GM21367 (cell line): Measurements from ENCODE around the gene EHBP1.

Experiments
- ATAC-seq: cut with Tn5 transposase; IDR thresholded peaks from one replicate; pipeline ENCODE4 v1.9.1; 2021; ENCODE audit not compliant: unreplicated experiment

EHBP1 gene

DNA sequence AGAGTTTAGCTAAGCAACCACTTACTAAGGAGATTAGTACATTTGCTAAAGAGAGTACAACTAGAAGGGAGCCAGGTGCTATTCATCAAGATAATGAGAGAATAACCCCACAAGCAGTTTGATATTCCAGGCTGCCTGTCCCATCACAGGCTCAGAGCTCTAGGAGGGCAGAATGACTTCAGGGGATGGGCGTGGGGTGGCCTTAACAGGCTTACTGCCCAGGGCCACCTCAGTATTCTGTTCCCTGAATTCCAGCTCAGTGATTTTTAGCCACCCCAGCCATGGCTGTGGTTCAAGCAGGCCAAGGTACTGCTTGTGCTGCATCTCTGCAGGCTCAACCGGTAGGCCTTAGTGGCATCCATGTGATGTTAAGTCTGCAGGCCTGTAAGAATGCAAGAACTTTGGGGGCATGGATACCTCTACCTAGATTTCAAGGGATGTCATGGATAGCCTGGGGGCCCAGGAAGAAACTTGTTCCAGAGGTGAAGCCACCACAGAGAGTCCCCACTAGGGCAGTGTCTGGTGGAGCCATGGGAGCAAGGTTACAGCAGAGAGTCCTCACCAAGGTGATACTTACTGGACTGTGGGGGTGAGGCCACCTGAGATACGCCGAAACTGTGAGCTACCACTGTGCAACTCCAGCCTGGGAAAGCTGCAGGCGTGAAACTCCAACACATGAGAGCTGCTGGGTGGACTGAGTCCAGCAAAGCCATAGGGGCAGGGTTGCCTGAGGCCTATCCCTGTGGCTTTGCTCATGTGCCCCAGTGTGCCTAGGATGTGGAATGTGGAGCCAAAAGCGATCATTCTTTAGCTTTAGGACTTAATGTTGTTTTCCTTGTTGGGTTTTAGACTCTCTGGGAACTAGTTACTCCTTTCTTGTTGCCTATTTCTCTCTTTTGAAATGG lies 107.7 kb downstream of the EHBP1 start:
- ATAC-seq = no peak

DNA sequence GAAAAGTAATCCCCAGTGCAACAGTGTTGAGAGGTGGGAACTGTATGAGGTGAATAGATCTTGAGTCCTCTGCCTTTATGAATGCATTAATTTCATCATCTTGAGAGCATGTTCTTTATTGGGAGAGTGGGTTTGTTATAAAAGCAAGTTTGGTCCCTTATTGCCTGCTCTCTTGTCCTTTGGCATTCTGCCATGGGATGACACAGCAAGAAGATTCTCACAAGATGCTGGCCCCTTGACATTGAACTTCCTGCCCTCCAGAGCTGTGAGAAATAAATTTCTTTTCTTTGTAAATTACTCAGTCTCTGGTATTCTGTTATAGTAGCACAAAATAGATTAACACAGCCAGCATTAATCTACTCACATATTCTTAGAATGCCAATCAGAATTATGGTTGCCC lies 108.6 kb downstream of the EHBP1 start:
- no peak for ATAC-seq

DNA sequence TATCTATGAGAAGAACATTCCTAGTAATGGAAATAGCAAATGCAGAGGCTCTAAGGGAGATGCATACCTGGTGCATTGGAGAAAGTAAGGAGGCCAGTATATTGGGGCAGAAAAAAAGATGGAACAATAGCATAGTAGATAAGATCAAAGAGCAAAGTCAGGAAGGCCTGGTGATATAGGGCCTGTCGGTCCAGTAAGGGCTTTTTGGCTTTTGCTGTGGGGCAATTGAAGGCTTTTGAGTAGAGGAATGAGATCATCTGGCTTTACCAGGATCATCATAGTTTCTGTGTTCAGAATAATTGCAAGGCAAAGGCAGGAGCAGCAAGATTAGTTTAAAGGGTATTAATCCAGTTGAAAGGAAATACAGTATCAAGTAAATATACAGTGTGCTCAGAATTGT lies 111.8 kb downstream of the EHBP1 start:
- ATAC-seq = no peak

DNA sequence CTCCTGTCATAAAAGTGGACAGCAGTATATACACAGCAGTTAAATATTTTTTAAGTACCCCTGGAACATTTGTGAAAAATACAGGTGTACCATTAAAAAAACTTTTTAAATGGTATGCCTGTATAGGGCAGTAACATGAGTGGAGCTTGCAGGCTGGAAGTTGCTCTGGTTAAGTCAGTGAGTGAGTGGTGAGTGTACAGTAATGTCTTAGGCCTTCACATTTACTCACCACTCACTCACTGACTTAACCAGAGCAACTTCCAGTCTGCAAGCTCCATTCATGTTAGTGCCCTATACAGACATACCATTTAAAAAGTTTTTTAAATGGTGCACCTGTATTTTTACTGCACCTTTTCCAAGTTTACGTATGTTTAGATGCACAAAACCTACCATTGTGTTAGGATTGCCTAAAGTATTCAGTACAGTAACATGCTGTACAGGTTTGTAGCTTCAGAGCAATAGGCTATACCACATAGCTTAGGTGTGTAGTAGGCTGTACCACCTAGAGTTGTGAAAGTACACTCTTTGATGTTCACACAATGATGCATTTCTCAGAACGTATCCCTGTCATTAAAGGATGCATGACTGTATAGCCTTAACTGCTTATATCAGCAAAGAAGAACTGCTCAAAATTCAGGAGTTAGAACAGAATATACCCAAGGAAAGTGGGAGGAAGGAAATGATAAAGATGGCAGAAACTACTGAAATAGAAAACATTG lies 112.6 kb downstream of the EHBP1 start:
- no peak for ATAC-seq

DNA sequence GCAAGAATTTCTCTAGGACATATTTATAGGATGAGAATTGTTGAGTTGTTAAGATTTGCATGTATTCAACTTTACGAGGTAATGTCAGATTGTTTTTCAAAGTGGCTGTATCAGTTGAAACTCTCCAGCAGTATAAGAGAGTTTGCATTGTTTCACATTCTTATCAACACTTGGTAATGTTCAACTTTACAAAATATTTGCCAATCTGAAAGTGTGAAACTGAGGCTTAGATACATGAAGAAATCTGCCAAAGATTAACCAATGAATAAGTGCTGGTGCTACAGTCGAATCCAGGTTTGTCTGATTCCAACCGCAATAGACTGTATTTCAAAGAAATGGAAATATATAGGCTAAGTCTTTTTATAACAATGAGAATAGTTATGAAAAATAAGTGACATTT lies 117.0 kb downstream of the EHBP1 start:
- ATAC-seq = no peak

DNA sequence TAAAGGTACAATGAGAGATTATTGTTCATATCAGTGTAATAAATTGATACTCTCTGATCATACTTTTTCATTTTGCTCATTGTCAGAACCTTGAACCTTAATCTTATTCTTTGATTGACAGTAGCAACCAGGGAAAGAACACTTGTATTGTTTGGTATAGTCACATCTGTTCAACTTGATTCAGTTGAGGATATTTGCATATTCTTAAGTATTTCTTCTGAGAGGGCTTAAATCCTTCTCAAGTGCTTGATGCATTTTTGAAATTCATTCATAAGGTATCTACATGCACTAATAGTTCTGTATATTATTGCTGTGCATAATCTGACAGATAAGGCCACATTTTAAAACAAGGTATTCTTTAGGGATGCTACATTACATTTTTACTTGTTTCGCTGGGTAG lies 118.9 kb downstream of the EHBP1 start:
- ATAC-seq = no peak

DNA sequence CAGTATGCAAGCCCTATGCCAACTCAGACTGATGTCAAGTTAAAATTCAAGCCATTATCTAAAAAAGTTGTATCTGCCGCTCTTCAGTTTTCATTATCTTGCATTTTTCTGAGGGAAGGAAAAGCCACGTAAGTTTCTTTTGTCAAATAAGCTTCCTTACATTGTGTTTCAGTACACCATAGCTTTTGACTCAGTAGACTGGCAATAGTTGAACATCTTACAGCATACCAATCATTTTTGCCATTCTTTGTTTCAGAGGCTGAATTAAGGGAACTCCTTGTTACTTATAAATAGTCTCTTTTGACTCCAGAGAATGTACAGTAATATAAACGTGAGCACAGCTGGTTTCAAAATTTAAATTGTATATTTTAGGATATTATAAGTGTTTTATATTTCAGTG lies 120.6 kb downstream of the EHBP1 start:
- no peak for ATAC-seq

DNA sequence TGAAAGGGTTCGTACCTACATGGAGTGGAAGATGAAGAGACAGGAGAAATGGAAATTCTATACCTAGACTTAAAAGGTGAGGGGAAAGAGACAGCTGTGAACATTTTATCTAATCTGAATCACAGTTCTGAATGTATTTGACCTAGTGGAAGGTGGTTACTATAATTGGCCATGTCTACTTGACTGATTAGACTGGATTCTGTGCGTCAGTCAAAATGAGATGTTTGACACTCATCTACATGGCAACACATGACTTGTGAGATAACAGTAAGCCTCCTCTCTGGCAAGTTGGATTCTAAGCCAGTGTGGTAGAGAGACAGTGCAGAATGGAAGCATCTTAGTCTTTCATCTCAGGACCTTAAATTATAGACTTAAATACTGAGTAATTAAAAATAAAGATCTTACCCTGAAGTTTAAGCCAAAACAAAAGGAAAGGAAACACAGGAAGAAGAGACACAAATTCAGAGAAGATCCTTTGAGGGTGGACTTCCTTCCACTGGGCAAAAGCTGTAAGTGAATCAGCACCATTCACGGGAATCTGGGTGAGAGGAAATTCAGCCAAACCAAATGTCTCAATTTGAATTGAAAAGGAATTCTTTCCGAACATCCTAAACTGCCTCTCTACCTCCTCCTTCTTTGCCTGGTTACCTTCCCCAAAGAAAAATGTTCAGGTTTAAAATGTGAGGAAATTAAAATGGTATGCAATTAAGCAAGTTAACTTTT lies 121.6 kb downstream of the EHBP1 start:
- ATAC-seq = no peak

DNA sequence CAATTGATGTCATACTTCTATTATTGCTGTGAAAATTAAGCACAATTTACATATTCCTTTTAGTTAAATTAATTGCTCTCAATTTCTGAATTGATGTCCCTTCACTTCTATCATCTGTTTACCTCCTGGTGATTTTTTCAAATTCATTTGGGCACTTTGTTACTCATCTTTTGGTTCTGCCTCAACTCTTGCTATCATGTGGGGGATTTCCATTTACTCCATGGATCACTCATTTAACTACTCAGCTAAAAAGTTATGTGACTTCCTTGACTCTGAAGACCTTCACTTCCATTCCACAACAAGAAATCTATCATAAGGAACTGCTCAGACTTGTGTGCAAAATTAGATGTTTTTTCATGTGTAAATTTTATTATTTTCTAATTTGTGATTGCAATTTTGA lies 126.2 kb downstream of the EHBP1 start:
- ATAC-seq = no peak

DNA sequence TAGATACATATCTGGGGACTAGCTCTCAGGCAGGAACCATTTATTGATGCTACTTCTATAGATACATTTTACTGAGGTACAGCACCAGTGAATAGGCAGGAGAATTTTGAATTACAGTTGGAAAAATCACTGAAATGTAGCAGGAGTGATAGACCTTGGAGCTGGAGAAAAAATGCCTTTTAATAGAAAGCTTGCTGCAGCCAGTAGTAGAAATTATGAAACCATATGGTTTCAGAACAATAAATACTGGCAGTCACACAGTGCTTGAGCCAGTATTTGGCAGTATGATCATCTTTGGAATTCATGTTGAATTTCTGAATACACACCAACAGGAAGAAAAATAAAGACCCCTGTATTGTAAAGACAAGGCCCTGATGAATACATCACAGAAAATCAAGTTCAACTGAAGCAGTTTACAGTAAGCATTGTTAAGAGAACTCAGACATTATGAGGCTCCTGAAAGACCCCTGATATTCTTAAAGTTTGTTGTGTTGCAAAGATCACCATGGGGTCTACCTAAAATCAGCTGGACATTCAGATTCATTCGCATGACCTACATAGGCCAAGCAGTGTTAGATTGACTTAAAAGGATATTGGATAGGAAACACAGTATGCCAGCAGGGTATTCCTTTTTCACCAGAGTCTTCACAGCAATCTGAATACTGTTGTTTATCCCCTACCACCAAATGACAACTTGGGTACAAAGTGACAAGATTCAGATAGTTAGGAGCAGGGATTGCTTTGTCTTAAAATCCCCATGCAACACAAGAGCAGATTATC lies 139.0 kb downstream of the EHBP1 start:
- no peak for ATAC-seq

DNA sequence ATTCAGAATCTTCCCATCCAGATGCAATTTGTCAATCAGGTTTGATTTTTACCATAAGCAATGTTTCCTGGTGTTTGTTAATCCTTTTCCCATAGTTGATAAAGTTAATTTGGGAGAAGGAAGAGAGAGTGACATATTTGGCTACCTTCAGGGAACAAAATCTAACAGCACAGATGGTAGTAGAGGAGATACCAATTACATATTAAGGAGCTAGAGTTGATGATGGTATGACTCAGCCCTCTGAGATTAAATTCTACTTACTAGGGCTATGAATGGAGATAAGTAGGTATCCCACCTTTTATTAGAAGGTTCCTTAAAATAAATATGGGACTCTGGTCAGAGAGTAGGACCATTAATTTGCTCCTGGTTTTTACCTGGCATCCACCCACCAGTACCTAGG lies 139.7 kb downstream of the EHBP1 start:
- ATAC-seq = no peak

DNA sequence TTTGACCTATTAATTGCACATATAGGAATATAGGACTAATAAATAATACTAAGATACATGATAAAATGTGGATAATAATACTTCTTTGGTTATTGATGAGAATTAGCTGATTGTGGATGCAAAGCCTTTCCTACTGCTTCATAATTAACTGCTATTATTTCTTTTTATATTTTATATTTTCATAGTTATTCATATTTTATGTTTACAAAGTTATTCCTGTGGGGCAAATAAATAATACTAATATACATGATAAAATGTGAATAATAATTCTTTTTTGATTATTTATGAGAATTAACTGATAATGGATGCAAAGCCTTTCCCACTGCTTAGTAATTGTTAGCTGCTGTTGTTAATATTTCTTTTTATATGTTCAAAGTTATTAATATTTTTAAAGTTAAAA lies 146.7 kb downstream of the EHBP1 start:
- ATAC-seq = no peak

DNA sequence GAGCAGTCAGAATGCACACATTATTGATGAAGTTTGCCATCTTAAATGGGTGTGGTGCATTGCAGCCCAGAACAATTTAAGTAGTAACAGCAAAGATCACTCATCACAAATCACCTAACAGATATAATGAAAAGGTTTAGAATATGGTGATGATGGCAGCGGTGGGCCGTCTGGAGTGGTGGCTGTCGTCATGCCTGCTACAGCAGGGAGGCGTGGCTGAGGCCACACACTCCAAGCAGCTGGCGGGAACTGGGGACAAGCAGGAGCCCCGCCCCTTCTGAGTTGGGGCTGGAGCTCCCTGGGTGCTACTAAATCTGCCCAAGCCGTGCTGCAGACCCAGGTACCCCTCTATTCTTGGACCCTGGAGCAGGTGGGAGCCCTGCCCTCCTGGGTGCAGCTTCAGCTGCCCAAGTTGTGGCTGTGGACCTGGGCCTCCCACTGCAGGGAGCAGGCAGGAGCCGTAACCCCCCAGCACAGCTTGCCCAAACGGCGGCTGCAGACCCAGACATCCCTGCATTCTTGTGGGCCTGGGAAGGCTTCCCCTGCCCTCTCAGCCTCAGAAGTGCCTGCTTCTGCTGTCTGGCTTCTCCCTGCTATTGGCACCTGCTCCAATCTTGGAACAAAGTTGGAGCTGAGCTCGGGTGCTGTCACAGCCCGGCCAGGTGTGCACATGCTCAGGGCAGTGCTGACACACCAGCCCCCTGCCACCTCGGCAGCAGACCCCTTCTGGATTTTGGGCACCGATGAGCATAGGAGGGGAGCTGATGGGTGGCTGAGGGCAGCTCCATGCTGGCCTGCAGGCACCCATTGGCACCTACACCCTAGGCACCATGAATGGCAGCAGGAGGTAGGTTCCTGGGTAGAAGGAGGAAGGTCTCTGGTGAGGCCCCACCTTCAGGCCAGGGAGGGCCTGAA lies 149.3 kb downstream of the EHBP1 start:
- no peak for ATAC-seq

DNA sequence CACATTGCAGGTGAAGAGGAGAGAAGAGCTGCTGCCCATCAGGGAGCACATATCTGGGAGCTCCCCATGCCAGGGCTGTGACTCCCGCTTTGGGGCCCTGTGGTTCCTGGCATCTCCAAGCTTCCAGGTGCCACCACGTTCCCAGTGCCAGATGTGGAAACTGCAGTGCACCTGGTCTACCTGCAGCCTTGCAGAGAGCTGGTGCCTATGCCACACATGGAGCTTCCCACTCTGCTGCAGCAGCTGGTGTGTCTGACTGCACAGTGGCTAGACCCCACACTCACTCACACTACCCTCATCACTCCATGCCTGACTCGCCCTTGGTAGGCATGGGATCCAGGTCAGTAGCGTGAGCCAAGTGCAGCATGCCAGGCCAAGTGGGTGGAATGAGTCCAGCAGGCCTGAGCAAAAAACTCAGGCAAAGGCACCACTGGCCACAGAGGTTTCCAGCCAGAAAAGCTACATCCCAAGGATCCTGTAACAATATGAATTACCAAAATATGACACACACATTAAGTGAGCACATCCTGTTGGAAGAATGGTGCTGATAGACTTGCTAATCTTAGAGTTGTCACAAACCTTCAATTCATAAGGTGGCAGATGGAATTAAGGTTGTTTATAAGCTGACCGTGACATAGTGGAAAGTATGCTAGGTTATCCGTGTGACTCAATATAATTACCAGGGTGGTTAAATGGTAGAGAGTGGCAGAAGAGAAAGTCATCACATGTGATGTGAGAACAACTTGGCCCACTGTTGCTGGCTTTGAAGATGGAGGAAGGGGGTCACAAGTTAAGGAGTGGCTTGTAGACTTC lies 150.9 kb downstream of the EHBP1 start:
- ATAC-seq = no peak

DNA sequence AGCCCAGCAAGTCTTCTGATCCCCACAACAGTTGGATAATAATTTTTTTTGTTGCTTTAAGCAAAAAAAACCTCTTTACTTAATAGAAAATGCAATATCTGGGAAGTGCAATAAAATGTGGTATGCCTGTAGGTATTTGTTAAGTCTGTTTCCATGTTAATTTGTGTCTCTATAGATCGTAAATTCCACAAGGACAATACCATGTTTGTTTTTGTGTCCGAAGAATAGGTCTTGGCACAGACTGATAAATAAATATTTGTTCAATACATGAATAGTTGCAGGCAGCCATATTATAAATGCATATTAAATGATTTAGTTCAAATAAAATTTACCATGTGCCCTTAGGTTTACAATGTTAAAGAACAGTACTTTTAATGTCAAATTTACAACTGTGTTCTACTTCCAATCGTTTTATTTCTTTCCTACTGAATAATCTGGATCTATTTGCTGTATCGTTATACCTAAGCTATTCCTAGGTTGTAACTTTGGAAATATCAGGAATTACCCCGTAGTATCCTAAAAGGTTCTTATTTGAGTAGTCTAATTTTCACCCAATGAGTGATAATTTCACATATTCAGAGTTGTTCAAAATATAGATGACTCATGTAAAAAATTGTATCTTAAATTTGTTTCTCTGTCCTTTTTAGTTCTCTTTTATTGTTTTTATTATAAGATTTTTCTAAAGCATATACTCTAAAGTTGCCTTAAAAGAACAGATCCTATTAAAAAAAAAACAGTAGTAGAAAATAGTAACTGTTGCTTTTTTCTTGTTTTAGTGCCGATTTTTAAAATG lies 151.8 kb downstream of the EHBP1 start:
- no peak for ATAC-seq

DNA sequence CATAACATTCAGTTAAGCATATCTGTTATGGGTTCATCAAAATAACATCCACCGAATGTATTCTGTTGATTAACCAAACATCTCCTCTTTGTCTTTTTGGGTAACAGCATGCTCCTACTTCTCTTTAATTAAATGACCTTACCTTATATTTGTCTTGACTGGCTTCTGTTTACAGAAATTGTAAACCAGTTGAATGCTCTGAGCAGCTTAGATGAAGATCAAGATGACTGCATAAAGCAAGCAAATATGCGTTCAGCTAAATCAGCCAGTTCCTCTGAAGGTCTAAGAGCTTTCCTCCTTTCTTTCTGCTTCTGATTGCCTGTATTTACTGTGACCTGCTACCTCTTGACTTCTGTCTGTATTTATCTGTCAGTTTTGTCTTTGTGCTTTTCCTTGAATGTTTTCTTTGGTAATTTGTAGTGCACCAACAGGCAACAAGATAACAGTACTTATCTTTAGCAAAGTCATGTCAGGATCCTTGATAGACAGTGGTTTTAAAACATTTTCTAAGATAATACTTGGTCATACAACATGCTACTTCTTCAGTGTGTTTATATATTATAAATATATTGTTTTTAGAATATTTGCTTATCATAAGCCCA lies 152.8 kb downstream of the EHBP1 start:
- no peak for ATAC-seq

DNA sequence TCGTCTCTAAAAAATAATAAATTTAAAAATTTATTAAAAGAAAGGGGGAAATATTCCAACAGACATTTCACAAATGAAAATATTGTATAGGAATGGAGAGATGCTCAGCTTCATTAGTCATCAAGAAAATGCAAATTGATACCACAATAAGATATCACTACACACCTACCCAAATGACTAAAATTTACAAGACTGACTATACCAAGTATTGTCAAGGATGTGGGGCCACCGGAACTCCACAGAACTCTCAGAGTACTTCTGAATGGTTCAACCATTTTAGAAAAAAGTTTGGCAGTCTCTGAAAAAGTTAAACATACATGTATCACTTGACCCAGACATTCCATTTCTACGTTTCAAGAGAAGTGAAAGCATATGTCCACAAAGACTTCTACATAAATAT lies 163.4 kb downstream of the EHBP1 start:
- ATAC-seq = no peak

DNA sequence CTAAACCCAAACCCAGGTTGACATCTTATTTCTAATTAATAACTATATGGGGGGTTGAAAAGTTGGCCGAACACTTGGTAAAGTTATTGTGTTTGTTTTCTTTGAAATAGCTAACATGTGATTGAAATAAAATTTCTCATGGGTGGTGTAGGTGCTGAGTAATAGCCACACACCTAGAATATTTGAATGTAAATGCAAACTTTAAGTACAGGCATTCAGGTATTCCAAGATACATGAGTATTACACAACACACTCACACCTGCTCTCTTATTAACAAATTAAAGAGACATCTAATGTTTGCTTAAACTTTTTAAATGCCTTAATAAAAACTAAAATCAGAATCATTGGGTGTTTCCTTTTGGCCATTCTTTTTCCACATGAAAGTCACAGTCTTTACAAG lies 165.5 kb downstream of the EHBP1 start:
- no peak for ATAC-seq
